Measurements from ENCODE around the gene CCT7. TPM values are rescaled to one million over a fixed set of nuclear protein-coding genes. Genes with fewer than 3 reads are reported as not detected.

The CCT7 gene
- total and polyA plus RNA-seq, 2 experiments from 2014 or later, result 190 to 197 TPM

- H3K36me3 ChIP-seq (replicated peaks; ENCODE audit: insufficient read depth, low read depth), result no peaks in the 10 kb centered on the region
Measured at GRCh38 chr2:73223821-73224220, 10.3 kb upstream of the CCT7 start.

GRCh38 chr2:73225513-73226360 is 8.4 kb upstream of the CCT7 start:
- no peak for DNase-seq (ENCODE audit: low spot score)
- H3K9me3 ChIP-seq (ENCODE audit: low read depth), result no peaks in the 10 kb centered on the region
- no peaks in the 10 kb centered on the region for H3K36me3 ChIP-seq (replicated peaks; ENCODE audit: insufficient read depth, low read depth)

More at GRCh38 chr2:73223821-73224220, 10.3 kb upstream of the CCT7 start:
- H3K27ac ChIP-seq, result no peak overlapping the region
- H2AFZ ChIP-seq, result no peak overlapping the region
- DNase-seq (ENCODE audit: low spot score), result no peak
- no peaks in the 10 kb centered on the region for H3K4me1 ChIP-seq (ENCODE audit: insufficient read depth)
- H3K79me2 ChIP-seq, result no peaks in the 10 kb centered on the region
- H3K4me3 ChIP-seq, result no peak overlapping the region
- no peak overlapping the region for H3K4me2 ChIP-seq
- no peaks in the 10 kb centered on the region for H3K27me3 ChIP-seq
- H4K20me1 ChIP-seq (ENCODE audit: insufficient read depth, poor library complexity, severe bottlenecking), result no peaks in the 10 kb centered on the region
- 94% methylated on average over 4 of the region's 4 CpGs for WGBS (ENCODE audit: low lambda C conversion rate, missing lambda C conversion rate)
- H3K9me3 ChIP-seq (ENCODE audit: low read depth), result no peaks in the 10 kb centered on the region
- TF ChIP-seq CTCF (IDR thresholded peaks at IDR 0.05; ENCODE audit: poor library complexity) (no peak), EZH2 (IDR thresholded peaks at IDR 0.05; ENCODE audit: borderline replicate concordance) (no peak), EZH2phosphoT487 (IDR thresholded peaks at IDR 0.05; ENCODE audit: low read depth, severe bottlenecking, unreplicated experiment) (no peak)
- H3K9me2 ChIP-seq (replicated peaks; ENCODE audit: insufficient read depth), result no peaks in the 10 kb centered on the region

GRCh38 chr2:73227086-73227485 is 7.0 kb upstream of the CCT7 start:
- no peaks in the 10 kb centered on the region for H3K36me3 ChIP-seq (replicated peaks; ENCODE audit: insufficient read depth, low read depth)

More at GRCh38 chr2:73225513-73226360, 8.4 kb upstream of the CCT7 start:
- no peaks in the 10 kb centered on the region for H3K4me1 ChIP-seq (ENCODE audit: insufficient read depth)
- TF ChIP-seq CTCF (IDR thresholded peaks at IDR 0.05; ENCODE audit: poor library complexity), result no peak
- TF ChIP-seq EZH2phosphoT487 (IDR thresholded peaks at IDR 0.05; ENCODE audit: low read depth, severe bottlenecking, unreplicated experiment), result no peak
- no peak overlapping the region for H3K27ac ChIP-seq
- H3K4me3 ChIP-seq, result no peak overlapping the region
- H3K79me2 ChIP-seq, result no peaks in the 10 kb centered on the region
- no peak overlapping the region for H2AFZ ChIP-seq
- no peaks in the 10 kb centered on the region for H3K9me2 ChIP-seq (replicated peaks; ENCODE audit: insufficient read depth)
- WGBS (ENCODE audit: low lambda C conversion rate, missing lambda C conversion rate), result 96% methylated on average over 9 of the region's 9 CpGs
- H3K4me2 ChIP-seq, result no peak overlapping the region
- H4K20me1 ChIP-seq (ENCODE audit: insufficient read depth, poor library complexity, severe bottlenecking), result no peaks in the 10 kb centered on the region
- H3K27me3 ChIP-seq, result no peaks in the 10 kb centered on the region

More at GRCh38 chr2:73227086-73227485, 7.0 kb upstream of the CCT7 start:
- no peaks in the 10 kb centered on the region for H3K79me2 ChIP-seq
- no peak for DNase-seq (ENCODE audit: low spot score)
- no peak overlapping the region for H2AFZ ChIP-seq
- no peaks in the 10 kb centered on the region for H4K20me1 ChIP-seq (ENCODE audit: insufficient read depth, poor library complexity, severe bottlenecking)
- H3K27me3 ChIP-seq, result no peaks in the 10 kb centered on the region
- no peaks in the 10 kb centered on the region for H3K9me3 ChIP-seq (ENCODE audit: low read depth)
- no peak overlapping the region for H3K4me2 ChIP-seq
- TF ChIP-seq CTCF (IDR thresholded peaks at IDR 0.05; ENCODE audit: poor library complexity) (no peak), EZH2phosphoT487 (IDR thresholded peaks at IDR 0.05; ENCODE audit: low read depth, severe bottlenecking, unreplicated experiment) (no peak), EZH2 (IDR thresholded peaks at IDR 0.05; ENCODE audit: borderline replicate concordance) (no peak)
- no peaks in the 10 kb centered on the region for H3K4me1 ChIP-seq (ENCODE audit: insufficient read depth)
- H3K4me3 ChIP-seq, result no peak overlapping the region
- 91% methylated on average over 3 of the region's 3 CpGs for WGBS (ENCODE audit: low lambda C conversion rate, missing lambda C conversion rate)
- H3K27ac ChIP-seq, result no peak overlapping the region
- H3K9me2 ChIP-seq (replicated peaks; ENCODE audit: insufficient read depth), result no peaks in the 10 kb centered on the region

Data from hepatocyte (in vitro differentiated cells).